ENCODE data around the gene ANTKMT.

The ANTKMT gene

GRCh38 chr16:726188-726437 is 5.2 kb downstream of the ANTKMT start:
- no peak for DNase-seq (ENCODE audit: extremely low read depth in 1 of 2, low read depth in 1 of 2)

- DNase-seq (ENCODE audit: extremely low read depth in 1 of 2, low read depth in 1 of 2), result peak in 1 of 2 donors; percentile 57
Measured at GRCh38 chr16:726438-727290, 5.7 kb downstream of the ANTKMT start, which contains the start of the genes CCDC78 and HAGHL. CCDC78 (minus strand) TSS chr16:726443; CDS start chr16:726367, 76 bp downstream. HAGHL (plus strand) TSS chr16:727106; CDS start chr16:727510, 404 bp downstream.

GRCh38 chr16:727291-727977 is 6.5 kb downstream of the ANTKMT start:
- DNase-seq (ENCODE audit: extremely low read depth in 1 of 2, low read depth in 1 of 2), result no peak

- peak in 1 of 2 donors; percentile 41 for DNase-seq (ENCODE audit: extremely low read depth in 1 of 2, low read depth in 1 of 2)
Measured at GRCh38 chr16:728131-728889, 7.4 kb downstream of the ANTKMT start.

GRCh38 chr16:728890-729744 is 8.2 kb downstream of the ANTKMT start:
- DNase-seq (ENCODE audit: extremely low read depth in 1 of 2, low read depth in 1 of 2), result no peak

- no peak for DNase-seq (ENCODE audit: extremely low read depth in 1 of 2, low read depth in 1 of 2)
Measured at GRCh38 chr16:729768-730665, 9.1 kb downstream of the ANTKMT start.

GRCh38 chr16:730666-731509 is 9.9 kb downstream of the ANTKMT start:
- DNase-seq (ENCODE audit: extremely low read depth in 1 of 2, low read depth in 1 of 2), result no peak

GRCh38 chr16:732332-732731 is 11.4 kb downstream of the ANTKMT start:
- DNase-seq (ENCODE audit: extremely low read depth in 1 of 2, low read depth in 1 of 2), result no peak

GRCh38 chr16:732936-733335 is 12.0 kb downstream of the ANTKMT start:
- DNase-seq (ENCODE audit: extremely low read depth in 1 of 2, low read depth in 1 of 2), result no peak

GRCh38 chr16:733382-734207 is 12.6 kb downstream of the ANTKMT start:
- DNase-seq (ENCODE audit: extremely low read depth in 1 of 2, low read depth in 1 of 2), result peak in 1 of 2 donors; percentile 37

GRCh38 chr16:734208-734980 is 13.4 kb downstream of the ANTKMT start:
- DNase-seq (ENCODE audit: extremely low read depth in 1 of 2, low read depth in 1 of 2), result no peak

- no peak for DNase-seq (ENCODE audit: extremely low read depth in 1 of 2, low read depth in 1 of 2)
Measured at GRCh38 chr16:734981-735881, 14.3 kb downstream of the ANTKMT start.

- DNase-seq (ENCODE audit: extremely low read depth in 1 of 2, low read depth in 1 of 2), result no peak
Measured at GRCh38 chr16:735982-736453, 15.1 kb downstream of the ANTKMT start.

GRCh38 chr16:736936-737481 is 16.1 kb downstream of the ANTKMT start:
- DNase-seq (ENCODE audit: extremely low read depth in 1 of 2, low read depth in 1 of 2), result no peak

- no peak for DNase-seq (ENCODE audit: extremely low read depth in 1 of 2, low read depth in 1 of 2)
Measured at GRCh38 chr16:739560-740458, 18.9 kb downstream of the ANTKMT start.
